ENCODE data around the gene RCAN3.
"Not testable (repeated sequence)": the region's sequence is repeated elsewhere in the genome, so short reads cannot be mapped to it uniquely, and the experiment has no call there.

Gene RCAN3

GRCh38 chr1:24516506-24516905 lies 13.9 kb downstream of the RCAN3 start:
- H3K27ac ChIP-seq = no peak overlapping the region
- intact Hi-C loops (cut with DNase I; ENCODE audit: low total_unique reads) = no loop called here
- no peaks in the 10 kb centered on the region for H3K36me3 ChIP-seq
- no peaks in the 10 kb centered on the region for H3K9me3 ChIP-seq
- H3K4me1 ChIP-seq = no peaks in the 10 kb centered on the region
- no peak for DNase-seq
- no peak overlapping the region for H3K4me3 ChIP-seq
- H3K27me3 ChIP-seq = no peaks in the 10 kb centered on the region
- TF ChIP-seq CTCF (IDR thresholded peaks at IDR 0.05) = no peak

GRCh38 chr1:24517898-24518297 lies 15.3 kb downstream of the RCAN3 start:
- Histone ChIP-seq H3K27me3 (no peaks in the 10 kb centered on the region), H3K4me3 (no peak overlapping the region), H3K4me1 (no peaks in the 10 kb centered on the region), H3K27ac (no peak overlapping the region), H3K36me3 (no peaks in the 10 kb centered on the region), H3K9me3 (no peaks in the 10 kb centered on the region)
- intact Hi-C loops (cut with DNase I; ENCODE audit: low total_unique reads) = no loop called here
- no peak for DNase-seq
- no peak for TF ChIP-seq CTCF (IDR thresholded peaks at IDR 0.05)

GRCh38 chr1:24520282-24520681 lies 17.6 kb downstream of the RCAN3 start:
- H3K27ac ChIP-seq; H3K27me3 ChIP-seq; H3K9me3 ChIP-seq; H3K36me3 ChIP-seq; intact Hi-C loops (cut with DNase I; ENCODE audit: low total_unique reads); H3K4me3 ChIP-seq; H3K4me1 ChIP-seq; DNase-seq: not testable (repeated sequence)

- Histone ChIP-seq H3K9me3 (no peaks in the 10 kb centered on the region), H3K36me3 (no peaks in the 10 kb centered on the region), H3K27me3 (no peaks in the 10 kb centered on the region), H3K4me3 (no peak overlapping the region), H3K4me1 (no peaks in the 10 kb centered on the region), H3K27ac (no peak overlapping the region)
- intact Hi-C loops (cut with DNase I; ENCODE audit: low total_unique reads) = no loop called here
- no peak for TF ChIP-seq CTCF (IDR thresholded peaks at IDR 0.05)
- DNase-seq = no peak
Measured at GRCh38 chr1:24525606-24526005, 23.0 kb downstream of the RCAN3 start.

- H3K4me1 ChIP-seq = no peaks in the 10 kb centered on the region
- intact Hi-C loops (cut with DNase I; ENCODE audit: low total_unique reads) = no loop called here
- no peak for TF ChIP-seq CTCF (IDR thresholded peaks at IDR 0.05)
Measured at GRCh38 chr1:24526045-24526444, 23.4 kb downstream of the RCAN3 start.

GRCh38 chr1:24526940-24527542 lies 24.4 kb downstream of the RCAN3 start:
- no peak for TF ChIP-seq CTCF (IDR thresholded peaks at IDR 0.05)
- H3K4me3 ChIP-seq = no peak overlapping the region
- H3K9me3 ChIP-seq = no peaks in the 10 kb centered on the region
- no peaks in the 10 kb centered on the region for H3K36me3 ChIP-seq
- H3K4me1 ChIP-seq = no peaks in the 10 kb centered on the region
- intact Hi-C loops (cut with DNase I; ENCODE audit: low total_unique reads) = no loop called here
- no peak for DNase-seq
- no peak overlapping the region for H3K27ac ChIP-seq
- no peaks in the 10 kb centered on the region for H3K27me3 ChIP-seq

More at GRCh38 chr1:24526045-24526444, 23.4 kb downstream of the RCAN3 start:
- H3K9me3 ChIP-seq = no peaks in the 10 kb centered on the region
- no peaks in the 10 kb centered on the region for H3K36me3 ChIP-seq
- H3K4me3 ChIP-seq = no peak overlapping the region
- H3K27ac ChIP-seq = no peak overlapping the region
- DNase-seq = no peak
- no peaks in the 10 kb centered on the region for H3K27me3 ChIP-seq
